Activated CD8-positive, alpha-beta memory T cell treated with anti-CD3 and anti-CD28 coated beads for 48 hours (primary cell): ENCODE measurements around the gene CLCA1.

Experiments
- DNase-seq, 3 experiments: peaks; one replicate each; pipeline ENCODE4 v3.0.0-alpha.2; 2020; ENCODE audit warnings: low read depth in 2 of 3, low spot score in 2 of 3

The CLCA1 gene

DNA sequence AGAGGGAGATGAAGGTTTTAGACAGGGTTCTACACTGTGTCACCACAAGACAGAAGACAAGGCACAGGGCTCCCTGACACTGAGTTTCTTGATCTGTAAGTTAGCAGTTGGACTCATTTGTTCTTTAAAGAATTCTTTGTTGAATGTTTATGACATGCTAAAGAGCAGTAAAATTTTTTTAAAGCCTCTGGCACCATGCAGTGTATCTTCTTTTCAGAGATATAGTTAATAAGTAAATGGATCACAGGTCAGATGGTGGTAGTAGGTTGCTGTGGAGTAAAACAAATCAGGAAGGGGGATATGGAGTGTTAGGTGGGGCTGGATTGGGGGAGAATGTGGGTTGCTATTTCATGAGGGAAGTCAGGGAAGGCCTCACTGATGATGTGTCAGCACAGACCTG is 80.1 kb downstream of the CLCA1 start:
- no peak for DNase-seq
